Prostate gland (tissue), 2 donors: ENCODE data around the gene PIKFYVE.

ENCODE experiments used
- POLR2A ChIP-seq: fragments of 450-650 bp; IDR thresholded peaks from one replicate; pipeline ENCODE4 v1.6.1; 2016; ENCODE audit warnings: antibody characterized with exemption, mild to moderate bottlenecking
- POLR2AphosphoS5 ChIP-seq: sonication (generic); formaldehyde crosslinking; IDR thresholded peaks from one replicate; pipeline ENCODE4 v1.6.1; 2017; ENCODE audit warnings: antibody characterized with exemption
- TF ChIP-seq, protein P1 (sequence below), 4 experiments: fragments of 200-600 bp in 2 of 4; fragments of 450-650 bp in 2 of 4; sonication (generic) in 2 of 4; IDR thresholded peaks; 1 replicate in 3 of 4; 2 replicates in 1 of 4; pipeline ENCODE4 v1.5.1; 2016 to 2019; ENCODE audit warnings: antibody characterized with exemption in 4 of 4, mild to moderate bottlenecking in 2 of 4, moderate library complexity in 2 of 4

DNA sequence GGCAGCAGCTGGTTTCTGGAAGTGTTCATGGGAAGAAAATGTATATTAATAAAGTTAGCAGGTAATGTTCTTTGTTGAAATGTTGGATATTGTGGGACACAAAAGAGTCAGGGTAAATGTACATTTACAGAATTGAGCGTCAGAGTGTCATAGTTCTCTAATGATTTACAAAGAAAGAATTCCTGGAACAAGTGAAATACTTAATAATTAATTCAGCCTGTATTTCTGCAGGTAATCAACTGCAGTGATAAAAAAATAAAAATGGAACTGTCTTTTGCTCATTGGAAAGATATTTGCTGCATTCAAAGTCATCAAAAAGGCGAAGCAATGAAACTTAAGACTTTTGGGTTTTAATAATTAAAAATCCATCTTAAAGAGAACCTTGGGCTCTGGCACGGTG, 113.1 kb downstream of the PIKFYVE start:
- TF ChIP-seq POLR2A (no peak), POLR2AphosphoS5 (no peak)
- TF ChIP-seq, protein P1, sequence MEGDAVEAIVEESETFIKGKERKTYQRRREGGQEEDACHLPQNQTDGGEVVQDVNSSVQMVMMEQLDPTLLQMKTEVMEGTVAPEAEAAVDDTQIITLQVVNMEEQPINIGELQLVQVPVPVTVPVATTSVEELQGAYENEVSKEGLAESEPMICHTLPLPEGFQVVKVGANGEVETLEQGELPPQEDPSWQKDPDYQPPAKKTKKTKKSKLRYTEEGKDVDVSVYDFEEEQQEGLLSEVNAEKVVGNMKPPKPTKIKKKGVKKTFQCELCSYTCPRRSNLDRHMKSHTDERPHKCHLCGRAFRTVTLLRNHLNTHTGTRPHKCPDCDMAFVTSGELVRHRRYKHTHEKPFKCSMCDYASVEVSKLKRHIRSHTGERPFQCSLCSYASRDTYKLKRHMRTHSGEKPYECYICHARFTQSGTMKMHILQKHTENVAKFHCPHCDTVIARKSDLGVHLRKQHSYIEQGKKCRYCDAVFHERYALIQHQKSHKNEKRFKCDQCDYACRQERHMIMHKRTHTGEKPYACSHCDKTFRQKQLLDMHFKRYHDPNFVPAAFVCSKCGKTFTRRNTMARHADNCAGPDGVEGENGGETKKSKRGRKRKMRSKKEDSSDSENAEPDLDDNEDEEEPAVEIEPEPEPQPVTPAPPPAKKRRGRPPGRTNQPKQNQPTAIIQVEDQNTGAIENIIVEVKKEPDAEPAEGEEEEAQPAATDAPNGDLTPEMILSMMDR (IDR thresholded peaks at IDR 0.05) = no peak
